NCI-H187 treated with DMSO at 0.1 percent for 48 hours (cell line): Measurements from ENCODE around the gene PACRG.

ENCODE experiments used
- DNase-seq: peaks from one replicate; lab custom pipeline; 2025; lab: John Stamatoyannopoulos, UW

PACRG gene

DNA sequence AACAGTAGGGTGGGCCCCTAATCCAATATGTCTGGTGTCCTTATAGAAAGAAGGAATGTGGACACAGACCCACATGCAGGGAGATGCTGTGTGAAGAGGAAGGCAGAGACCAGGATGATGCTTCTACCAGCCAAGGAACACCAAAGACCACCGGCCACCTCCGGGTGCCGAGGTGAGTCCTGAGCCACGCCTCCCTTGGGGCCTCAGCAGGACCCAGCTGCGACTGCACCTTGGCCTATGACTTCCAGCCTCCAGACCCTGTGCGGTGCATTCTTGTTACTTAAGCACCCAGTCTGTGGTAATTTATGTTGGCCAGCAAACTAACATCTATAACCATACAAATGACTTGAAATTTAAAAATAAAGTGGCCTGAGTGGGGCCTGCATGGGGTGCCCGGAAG, 607.3 kb downstream of the PACRG start:
- no peak for DNase-seq

DNA sequence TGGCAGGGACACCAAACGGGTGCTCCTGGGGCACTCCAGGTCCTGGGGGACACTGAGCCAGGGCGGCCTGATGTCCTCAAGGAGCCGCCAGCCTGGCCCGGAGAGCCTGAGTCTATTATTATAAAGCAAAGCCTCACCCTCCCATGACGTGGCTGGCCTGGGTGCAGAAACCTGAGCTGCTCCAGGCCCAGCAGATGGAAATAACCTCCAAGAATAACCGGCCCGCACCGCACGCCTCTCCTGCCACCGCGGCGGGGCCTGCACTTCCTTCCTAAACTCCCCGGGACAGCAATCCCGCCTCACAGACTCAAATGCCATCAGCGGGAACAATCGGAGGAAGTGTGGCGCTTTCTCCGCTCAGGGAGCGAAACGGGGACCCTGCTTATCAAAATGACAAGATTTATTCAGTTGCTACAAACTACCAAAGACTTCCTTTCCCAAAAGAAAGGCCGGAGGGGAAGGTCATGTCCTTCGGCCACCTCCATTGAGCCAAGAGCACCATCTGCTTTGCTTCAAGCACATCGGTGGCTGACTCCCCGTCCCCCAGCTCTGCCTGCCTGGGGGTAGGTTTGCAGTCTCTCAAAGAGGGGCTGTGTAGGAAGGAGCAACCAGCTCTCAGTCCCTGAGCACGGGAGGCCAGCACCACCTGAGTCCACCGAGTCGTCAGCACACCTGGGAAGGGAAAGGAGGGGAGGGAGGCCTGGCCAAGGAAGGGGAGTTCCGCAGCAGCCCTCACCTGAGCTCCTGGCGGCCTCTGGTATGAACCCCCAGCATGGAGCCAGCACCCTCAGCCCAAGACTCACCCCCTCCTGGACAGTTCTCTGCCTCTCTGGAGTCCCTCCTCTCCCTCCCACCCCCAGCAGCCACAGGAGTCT, 608.1 kb downstream of the PACRG start:
- no peak for DNase-seq

DNA sequence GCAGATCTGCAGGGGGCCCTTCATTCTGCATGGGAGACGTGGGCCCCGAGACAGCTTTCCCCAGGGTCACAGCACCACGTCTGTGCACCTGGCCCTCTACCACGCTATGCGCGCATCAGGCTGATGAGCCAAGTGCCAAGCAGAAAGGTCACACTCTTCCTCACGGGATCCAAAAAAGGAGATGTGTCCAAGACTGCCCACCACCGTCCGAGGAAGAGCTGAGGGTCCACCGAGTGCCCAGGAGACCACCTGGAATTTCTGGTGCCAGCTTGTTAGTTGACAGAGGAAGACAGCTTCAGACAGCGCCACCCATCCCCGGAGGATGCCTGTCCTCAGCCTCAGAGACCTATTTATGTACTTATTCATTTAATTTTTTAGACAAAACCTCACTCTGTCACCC, 609.2 kb downstream of the PACRG start:
- no peak for DNase-seq

DNA sequence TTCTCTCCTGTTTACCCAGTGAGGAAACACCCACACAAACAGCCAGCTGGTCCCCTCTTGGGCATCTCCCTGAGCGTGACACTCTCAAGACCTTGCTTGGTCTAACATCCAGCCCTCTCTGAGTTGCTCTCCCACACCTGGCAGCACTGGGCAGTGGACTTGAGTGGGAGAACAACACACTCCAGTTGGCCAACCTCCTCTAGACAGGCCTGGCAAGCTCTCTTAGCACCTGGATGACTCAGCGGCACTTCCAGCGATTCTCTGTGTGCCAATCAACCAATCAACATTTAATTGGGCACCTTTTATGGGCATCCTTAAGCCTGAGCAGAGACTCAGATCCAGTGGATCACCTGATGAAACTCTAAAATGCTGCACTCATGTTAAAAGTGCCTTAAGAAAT, 610.2 kb downstream of the PACRG start:
- no peak for DNase-seq

DNA sequence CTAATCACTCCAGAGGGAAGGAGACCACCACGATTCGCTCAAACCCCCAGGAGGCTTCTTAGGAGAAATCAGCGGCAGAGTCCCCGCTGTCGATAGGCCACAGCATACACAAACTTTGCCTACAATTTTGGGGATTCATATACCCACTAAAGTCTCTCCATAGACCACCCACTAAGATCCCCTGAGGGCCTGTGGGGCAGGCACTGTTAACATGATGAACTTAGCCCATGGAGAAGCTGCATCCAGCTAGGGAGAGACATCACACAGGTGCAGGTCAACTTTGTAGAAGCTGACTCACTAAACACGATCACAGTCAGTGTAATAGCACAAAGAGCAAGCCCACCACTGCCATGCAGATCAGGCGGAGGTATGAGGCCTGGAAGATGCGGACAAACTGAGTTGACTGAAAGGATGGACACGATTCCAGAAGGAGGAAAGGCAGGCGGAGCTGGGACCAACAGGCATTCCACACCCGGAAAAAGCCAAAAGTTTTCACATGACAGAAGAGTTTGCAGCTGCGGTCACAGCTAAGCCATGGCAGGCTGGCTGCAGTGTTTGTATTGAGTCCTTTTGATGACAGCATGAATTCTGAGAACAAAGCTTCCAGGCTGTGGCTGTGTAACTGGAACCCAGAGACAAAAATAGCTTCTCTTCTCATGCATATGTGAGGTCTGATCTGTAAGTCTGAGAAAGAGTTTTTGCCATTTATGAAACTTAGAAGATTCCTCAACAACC, 611.1 kb downstream of the PACRG start:
- DNase-seq, result no peak

DNA sequence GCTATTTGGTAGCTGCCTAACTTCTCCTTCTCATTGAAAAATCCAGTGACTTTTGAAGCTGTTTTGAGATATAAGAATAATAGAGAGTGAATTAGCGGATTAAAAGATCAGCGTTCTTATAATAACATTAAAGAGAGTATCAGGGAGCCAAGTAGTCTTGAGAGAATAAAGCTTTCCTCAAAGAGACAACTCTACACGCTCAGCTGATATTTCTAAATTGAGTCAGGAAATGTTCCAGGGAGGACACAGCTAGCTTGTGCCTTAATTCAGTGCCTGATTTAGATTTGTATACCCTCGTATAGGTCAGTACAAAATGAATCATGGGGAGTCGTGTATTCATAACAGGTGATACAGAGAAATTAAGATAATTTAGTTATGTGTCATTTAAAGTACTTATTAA, 611.7 kb downstream of the PACRG start:
- DNase-seq, result no peak

DNA sequence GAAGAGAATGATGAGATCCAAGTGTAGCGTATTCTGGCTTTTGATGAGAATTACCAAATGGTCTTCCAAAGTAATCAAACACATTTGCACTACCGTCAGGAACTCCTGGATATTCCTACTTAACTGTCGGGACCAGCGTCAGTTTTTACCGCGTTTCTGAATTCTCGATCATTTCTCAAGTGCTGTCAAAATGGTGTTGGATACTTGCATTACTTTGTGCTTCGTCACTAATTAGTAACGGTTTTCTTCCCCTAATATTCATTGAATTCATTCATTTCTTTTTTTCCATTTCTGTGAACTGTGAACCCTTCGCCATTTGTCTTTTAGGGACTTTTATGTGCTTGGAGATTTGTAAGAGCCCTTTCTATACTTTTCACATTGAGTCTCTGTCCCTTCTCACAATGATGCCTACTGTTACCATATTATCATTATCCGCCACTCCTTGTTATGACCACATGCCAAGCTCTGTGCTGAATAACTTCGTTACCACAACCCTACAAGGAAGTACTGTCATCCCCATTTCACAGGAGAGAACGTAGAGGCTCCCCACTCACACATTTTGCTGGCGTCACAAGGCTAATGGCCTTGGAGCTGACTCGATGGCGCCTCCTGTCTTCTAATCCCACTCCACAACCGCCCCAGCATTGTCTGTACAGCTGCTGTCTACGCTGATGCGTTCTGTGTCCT, 612.6 kb downstream of the PACRG start:
- DNase-seq, result no peak

DNA sequence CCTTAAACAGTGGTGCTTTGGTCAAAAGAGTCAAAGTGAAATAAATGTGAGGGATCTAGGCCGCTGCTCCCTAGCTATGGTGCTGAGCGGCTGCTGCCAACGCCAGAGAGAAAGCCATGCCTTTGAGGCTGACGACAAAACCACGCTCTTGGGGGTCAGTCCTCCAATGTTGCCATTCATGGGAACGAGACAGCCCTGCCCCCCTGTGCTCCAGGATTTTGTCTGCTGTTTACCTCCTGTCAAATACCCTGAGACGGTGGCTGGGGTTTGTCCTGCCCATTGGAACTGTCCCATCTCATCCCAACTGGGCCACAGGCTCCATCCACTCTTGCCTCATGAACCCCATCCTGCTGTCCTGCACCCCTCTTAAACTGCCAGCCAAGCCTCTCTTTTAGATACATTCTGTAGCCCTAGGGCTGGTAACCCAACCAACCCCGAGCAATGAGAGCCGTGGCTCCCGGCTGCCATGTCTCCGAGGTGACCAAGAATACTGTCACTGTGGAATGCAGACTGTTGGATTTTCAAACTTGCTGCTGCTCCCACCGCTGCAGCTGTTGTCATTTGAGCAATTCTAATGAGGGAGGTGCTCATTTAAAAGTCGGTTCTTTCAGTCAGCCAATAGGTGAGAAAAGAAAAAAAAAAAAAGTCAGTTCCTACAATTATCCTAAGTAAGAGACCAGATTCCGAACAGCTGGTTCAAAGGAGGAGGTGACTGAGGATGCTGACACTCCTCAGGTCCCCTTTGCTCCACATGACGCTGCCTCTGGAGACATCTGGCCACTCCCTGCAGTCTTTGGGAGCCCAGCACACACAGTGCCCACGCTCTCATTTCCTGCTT, 613.7 kb downstream of the PACRG start:
- no peak for DNase-seq

DNA sequence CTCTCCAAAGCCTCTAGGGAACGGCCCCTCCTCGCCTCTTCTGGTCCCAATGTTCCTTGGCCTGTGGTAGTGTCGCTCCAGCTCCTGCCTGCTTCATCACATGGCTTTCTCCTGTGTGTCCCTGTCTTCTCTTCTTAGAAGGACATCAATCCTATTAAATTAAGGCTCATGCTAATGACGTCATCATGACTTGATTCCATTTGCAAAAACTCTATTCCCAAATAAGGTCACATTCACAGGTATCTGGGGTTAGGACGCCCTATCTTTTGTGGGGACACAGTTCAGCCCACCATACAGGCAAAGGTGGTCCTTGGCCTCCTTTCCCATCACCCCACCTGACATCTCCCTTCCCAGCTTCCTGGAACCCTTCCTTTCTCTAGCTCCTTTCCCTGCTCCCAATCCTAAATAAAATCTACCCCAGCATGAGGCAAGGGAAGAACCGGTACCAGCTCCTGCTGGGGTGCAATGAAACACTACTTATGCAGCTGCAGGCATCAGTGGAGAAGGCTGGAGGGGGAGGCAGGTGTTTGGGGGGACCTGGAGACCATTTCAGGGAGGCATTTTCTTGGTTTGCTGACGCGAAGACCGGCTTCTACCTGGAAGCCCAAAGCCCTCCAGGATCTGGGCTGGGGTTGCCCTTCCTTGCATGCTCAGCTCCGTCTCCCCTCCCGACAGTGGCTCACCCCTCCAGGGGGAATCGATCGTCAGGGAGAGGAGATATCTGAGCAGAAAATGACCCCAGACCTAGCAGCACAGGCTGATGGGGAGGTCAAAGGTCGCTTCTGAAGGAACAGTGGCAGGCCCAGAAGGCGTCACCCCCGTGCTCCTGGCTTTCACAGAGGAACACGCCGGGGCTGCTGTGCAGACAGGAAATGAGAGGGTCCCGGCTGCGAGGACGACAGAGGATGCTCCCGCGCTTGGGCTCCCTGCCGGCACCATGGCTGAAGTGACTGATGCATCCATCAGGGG, 615.1 kb downstream of the PACRG start:
- no peak for DNase-seq

DNA sequence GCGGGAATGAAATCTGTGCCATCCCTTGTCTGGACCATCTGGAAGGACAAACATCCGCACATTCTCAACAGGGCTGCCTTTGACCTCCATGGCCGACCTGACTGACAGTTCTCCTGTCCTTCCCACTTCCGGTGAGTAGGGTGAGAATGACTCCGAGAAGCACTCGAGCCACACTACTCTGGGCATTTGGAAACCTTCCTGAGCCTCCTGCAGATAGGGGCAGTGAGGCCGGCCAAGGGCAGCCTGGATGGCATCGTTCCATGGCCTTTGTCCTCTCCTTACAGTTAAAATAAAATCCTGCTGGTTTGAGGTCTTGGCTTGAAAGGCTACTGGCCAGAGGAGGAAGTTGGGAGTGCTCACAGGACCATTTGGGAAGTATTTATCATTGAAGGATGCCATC, 615.8 kb downstream of the PACRG start:
- no peak for DNase-seq

DNA sequence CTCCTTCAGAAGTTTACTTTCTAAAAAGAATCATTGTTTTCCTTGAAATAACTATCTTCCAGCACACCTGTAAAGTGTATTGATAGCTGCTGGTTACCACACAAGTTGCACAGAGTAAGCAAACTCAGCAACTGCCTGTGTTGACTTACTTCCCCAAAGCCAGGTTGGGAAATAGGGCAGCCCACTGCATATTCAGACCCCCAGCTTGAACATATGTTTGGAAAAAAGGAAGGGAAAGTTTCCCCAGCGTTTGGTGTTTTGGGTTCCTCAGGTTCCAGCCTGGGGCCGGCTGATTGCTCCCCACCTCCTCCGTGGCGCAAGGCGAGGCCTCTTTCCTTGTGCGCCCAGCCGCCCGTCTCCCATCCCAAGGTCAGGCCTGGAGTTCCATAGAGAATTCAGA, 616.6 kb downstream of the PACRG start:
- no peak for DNase-seq

DNA sequence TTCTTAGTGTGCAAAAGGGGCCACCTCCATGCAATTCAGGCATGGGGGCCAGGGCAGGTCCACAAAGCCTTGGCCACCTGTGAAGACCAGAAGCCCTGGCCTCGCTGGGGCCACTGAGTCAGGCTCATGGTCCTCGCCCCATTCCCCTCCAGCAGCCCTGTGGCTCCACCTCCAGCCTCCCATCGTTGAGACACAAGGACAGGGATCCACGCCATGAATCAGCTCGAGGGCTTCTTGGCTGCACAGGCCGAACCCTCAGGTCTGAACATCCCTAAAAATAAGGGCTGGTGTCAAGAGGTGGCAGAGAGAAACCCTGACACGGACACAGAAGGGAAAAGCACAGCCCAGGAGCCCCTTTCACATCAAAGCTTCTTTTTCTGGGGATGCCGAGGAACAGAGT, 618.2 kb downstream of the PACRG start:
- no peak for DNase-seq

DNA sequence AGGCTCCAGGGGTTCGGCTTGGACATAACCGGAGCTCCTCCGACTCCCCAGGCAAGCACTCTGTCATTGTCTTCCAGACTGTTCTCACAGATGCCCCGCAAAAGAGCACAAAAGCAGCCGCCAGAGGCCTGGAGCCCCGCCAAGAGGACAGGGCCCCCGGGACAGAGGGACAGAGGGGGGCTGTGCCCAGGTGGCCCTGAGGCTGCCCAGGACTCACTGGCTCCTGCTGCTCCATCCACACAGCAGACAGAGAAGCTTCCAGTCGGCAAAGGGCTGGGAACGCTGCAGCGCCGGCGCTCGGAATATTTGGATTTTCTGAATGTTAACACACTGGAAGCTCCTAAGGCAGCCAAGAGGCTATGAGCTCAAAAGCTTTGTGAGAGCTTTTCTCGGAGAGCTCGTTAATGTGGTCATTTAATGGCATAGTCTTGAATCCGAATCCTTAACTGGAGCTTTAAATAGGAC, 618.8 kb downstream of the PACRG start:
- no peak for DNase-seq

DNA sequence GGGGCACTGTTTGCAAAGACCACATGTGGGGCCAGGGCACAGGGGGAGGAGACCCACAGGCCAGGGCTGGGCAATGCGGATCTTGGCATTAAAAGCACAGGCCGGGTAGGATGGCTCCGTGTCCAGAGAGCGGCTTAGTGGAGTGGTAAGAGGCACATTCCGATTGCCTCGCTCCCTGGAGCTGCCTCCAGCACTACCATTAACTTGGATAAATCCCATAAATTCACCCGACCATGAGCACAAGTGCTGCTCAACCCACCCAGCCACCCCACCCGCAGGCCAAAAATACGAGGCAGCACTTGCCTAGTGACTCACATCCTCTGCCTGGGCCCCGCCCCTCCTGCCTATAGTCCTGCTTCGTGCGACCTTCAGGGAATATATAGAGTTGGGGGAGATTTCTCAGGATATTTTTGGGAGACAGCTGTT, 619.3 kb downstream of the PACRG start:
- DNase-seq, result no peak

DNA sequence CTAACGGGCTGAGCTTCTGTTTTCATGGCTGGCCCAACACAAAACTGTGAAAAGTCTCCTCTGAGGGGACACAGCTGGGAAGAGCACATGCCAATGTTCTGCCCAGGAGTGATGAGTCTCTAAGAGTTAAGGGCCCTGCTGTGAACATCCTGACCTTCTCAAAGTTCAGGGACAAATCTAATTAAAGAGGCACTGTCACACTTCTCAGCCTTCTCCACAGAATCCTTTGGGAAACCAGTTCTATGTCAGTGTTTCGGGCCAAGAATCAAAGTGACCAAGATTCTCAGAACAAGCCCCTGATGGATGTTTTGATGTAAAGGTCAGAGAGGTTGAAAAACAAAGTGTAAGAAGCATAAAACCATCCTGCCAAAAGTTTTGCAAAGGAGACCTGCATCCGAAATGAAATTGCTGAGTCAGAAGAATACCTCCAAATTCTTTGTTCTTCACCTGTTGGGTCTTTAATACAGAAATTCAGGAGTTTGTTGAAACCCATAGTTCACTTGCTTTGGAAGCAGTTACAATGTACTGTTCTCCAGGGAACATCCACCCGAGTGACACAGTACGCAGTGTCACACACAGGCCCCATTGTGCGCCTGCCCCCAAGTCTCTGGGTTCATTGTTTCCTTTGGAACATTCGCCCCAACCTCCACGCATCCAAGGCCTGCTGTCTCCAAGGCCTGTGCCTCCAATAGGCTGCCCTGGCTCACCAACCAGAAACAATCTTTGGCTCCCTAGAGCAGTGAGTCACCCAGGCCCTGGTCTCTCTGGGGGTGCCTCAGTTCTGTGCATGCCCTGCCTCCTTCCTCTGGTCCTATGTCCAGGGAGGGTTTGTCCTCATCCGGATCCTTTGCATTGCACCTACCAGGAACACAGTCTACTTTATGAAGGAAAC, 621.3 kb downstream of the PACRG start:
- no peak for DNase-seq

DNA sequence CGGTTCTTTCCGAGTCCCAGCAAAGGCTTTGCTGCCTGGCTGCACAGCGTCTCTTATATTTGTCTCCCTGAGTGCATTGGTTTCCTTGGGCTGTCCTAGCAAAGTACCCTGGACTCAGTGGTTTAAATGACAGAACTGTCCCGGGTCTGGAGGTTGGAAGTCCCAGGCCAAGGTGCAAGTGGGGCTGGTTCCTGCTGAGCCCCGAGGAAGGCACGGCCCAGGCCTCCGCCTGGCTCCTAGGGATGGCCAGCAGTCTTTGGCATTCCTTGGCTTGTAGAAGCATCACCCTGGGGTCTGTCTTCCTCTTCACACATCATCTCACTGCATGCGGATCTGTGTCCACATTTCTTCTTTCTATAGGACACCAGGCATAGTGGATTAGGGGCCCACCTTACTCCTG, 621.9 kb downstream of the PACRG start:
- no peak for DNase-seq

DNA sequence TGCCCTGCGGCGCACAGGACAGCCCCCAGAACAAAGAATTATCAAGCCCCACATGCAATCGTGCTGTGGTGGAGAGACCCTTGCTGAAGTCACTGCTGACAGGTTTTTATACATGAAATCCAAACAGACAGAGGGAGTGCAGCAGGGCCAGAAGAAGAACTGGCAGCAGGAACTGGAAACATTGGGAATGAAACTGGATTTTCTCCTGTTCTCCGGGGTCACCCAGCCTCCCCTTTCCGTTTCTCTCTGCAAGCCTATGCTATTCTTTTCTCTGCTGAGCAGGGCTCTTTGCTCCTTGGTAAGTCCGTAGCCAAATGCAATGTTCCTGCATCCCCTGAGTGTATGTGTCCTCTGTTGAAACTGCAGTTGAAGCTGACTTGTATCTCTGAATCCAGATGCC, 623.2 kb downstream of the PACRG start:
- DNase-seq, result no peak

DNA sequence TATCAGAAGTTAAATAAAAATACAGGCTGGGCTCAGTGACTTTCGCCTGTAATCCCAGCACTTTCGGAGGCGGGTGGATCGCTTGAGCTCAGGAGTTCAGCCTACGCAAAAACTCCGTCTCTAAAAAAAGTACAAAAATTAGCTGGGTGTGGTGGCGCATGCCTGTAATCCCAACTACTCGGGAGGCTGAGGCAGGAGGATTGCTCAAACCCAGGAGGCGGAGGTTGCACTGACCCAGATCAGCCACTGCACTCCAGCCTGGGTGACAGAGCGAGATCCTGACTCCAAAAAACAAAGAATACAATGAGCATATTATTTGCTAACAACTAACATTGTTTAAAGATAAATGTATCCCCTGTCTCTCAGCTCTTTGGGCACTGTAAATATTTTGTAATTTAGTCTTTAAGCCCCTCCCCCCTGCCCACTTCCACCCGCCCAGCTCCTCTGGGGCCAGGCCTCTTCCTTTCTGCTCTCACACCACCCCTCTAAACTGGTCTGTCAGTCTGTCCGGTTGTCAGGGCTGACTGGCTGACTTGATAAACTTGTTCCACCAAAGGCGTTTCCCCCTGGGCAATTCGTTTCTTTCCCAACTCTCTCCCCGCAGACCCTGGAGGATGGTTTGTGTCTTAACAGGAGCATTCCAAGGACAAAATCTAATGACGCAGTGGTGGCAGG, 624.4 kb downstream of the PACRG start:
- no peak for DNase-seq

DNA sequence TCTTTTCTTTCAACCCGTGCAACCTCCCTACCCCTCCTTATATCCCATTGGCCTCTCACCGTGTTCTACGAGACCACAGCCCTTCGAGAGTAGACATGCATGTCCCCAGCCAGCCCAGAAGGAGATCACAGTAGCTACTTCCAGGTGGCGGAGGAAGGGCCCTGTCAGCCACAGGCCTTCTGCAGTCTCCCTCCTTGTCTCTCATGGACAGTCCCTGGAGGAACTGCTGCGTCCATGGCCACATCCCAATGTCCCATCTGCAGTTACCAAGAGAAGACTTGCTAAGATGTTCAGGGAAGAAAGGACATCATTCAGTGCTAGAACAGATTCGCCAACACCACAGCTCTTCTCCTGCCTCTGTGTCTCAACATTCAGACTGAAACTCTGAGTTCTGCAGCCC, 625.2 kb downstream of the PACRG start:
- no peak for DNase-seq
